Tongue (tissue), 2 donors: ENCODE measurements around the gene ZNF485. TPM values are rescaled to one million over a fixed set of nuclear protein-coding genes. Genes with fewer than 3 reads are reported as not detected.
"Not testable (repeated sequence)": the region's sequence is repeated elsewhere in the genome, so short reads cannot be mapped to it uniquely, and the experiment has no call there.

ENCODE experiments used
- DNase-seq: peaks from one replicate; pipeline ENCODE4 v3.0.0-alpha.2; 2015
- total RNA-seq: library from RNA; depleted of rRNA; stranded (reverse); fragments of >200 nt; gene quantifications from one replicate; pipeline ENCODE4 v1.2.3, GENCODE V29; 2014

Gene ZNF485
- 5.1 TPM for total RNA-seq

GRCh38 chr10:43606323-43607198 is at the start of gene ZNF485:
Gene ZNF485, plus strand, starts transcription at chr10:43606438. Its CDS starts 613 bp downstream, at chr10:43607051.
- DNase-seq = peak; percentile 83

GRCh38 chr10:43557214-43557613 is 49.0 kb upstream of the ZNF485 start:
- no peak for DNase-seq

- peak; percentile 13 for DNase-seq
These were observed 36.6 kb upstream of the ZNF485 start for GRCh38 chr10:43569681-43570080.

GRCh38 chr10:43570971-43571370 is 35.3 kb upstream of the ZNF485 start:
- no peak for DNase-seq

- peak; percentile 24 for DNase-seq
These were observed 32.8 kb upstream of the ZNF485 start for GRCh38 chr10:43573250-43574000.

GRCh38 chr10:43574001-43574892 is 32.0 kb upstream of the ZNF485 start, which contains the start of gene ZNF239:
Gene ZNF239, minus strand, starts transcription at chr10:43574616. Its CDS starts 16,537 bp downstream, at chr10:43558079.
- peak; percentile 94 for DNase-seq

- no peak for DNase-seq
These were observed 31.3 kb upstream of the ZNF485 start for GRCh38 chr10:43574906-43575305.

- DNase-seq = no peak
These were observed 30.2 kb upstream of the ZNF485 start for GRCh38 chr10:43576062-43576461.

GRCh38 chr10:43576580-43576979 is 29.7 kb upstream of the ZNF485 start:
- DNase-seq = no peak

GRCh38 chr10:43584051-43584450 is 22.2 kb upstream of the ZNF485 start:
- DNase-seq = no peak

GRCh38 chr10:43585046-43585445 is 21.2 kb upstream of the ZNF485 start:
- DNase-seq = no peak

GRCh38 chr10:43585981-43586729 is 20.1 kb upstream of the ZNF485 start:
- no peak for DNase-seq

GRCh38 chr10:43586730-43587115 is 19.5 kb upstream of the ZNF485 start:
- DNase-seq = not testable (repeated sequence)

- DNase-seq = no peak
These were observed 14.8 kb upstream of the ZNF485 start for GRCh38 chr10:43591303-43591904.

GRCh38 chr10:43594944-43595589 is 11.2 kb upstream of the ZNF485 start:
- no peak for DNase-seq

- DNase-seq = no peak
These were observed 10.4 kb upstream of the ZNF485 start for GRCh38 chr10:43595739-43596298.

- DNase-seq = no peak
These were observed 9.7 kb upstream of the ZNF485 start for GRCh38 chr10:43596546-43596945.

GRCh38 chr10:43598446-43598845 is 7.8 kb upstream of the ZNF485 start:
- peak; percentile 33 for DNase-seq

- no peak for DNase-seq
These were observed 6.9 kb upstream of the ZNF485 start for GRCh38 chr10:43599333-43599732.

- DNase-seq = not testable (repeated sequence)
These were observed 4.7 kb upstream of the ZNF485 start for GRCh38 chr10:43601576-43601975.
